Naive thymus-derived CD4-positive, alpha-beta T cell (primary cell): Measurements from ENCODE around the gene CFAP99. TPM values are rescaled to one million over a fixed set of nuclear protein-coding genes. Genes with fewer than 3 reads are reported as not detected.

Experiments used
- ATAC-seq: fragments of 150-1000 bp; cut with Tn5 transposase; 2 replicates; pipeline ENCODE4 v1.10.0; 2021; ENCODE audit warnings: mild to moderate bottlenecking, moderate library complexity
- CTCF ChIA-PET: fragments of 350-600 bp; sonication (Branson Sonifier 250); formaldehyde crosslinking; loops from one replicate; lab custom pipeline; 2021; ENCODE audit warnings: antibody characterized with exemption; lab: Charles Lee
- POLR2A ChIA-PET: fragments of 350-600 bp; sonication (Branson Sonifier 250); formaldehyde crosslinking; loops from one replicate; lab custom pipeline; 2021; ENCODE audit warnings: antibody characterized with exemption, inconsistent platforms; lab: Charles Lee
- DNase-seq, 9 donors: peaks; one replicate each; pipeline versions ENCODE4 v3.0.0 to v3.0.0-alpha.2; 2020 to 2022; ENCODE audit warnings: mixed read lengths in 1 of 9
- H3K27ac ChIP-seq: one replicate; pipeline ENCODE4 v1.7.0; 2013; ENCODE audit warnings: mild to moderate bottlenecking, low read depth, low read length, moderate library complexity
- H3K27me3 ChIP-seq, 2 donors: one replicate each; pipeline ENCODE4 v1.7.0; 2013; ENCODE audit warnings: low read length in 2 of 2, mild to moderate bottlenecking in 2 of 2, moderate library complexity in 2 of 2; ENCODE audit not compliant: control insufficient read depth in 2 of 2, insufficient read depth in 2 of 2
- H3K36me3 ChIP-seq, 3 experiments: 1 replicate in 2 of 3; 2 replicates in 1 of 3; pipeline ENCODE4 v1.7.0; 2013; ENCODE audit warnings: low read length in 3 of 3, mild to moderate bottlenecking in 3 of 3, moderate library complexity in 1 of 3; ENCODE audit not compliant: insufficient read depth in 3 of 3, control insufficient read depth in 2 of 3
- H3K4me1 ChIP-seq, 2 donors: one replicate each; pipeline ENCODE4 v1.7.0; 2013; ENCODE audit warnings: low read length in 2 of 2, mild to moderate bottlenecking in 2 of 2, moderate library complexity in 1 of 2; ENCODE audit not compliant: control insufficient read depth in 2 of 2, insufficient read depth in 2 of 2
- H3K4me3 ChIP-seq: 2 replicates; pipeline ENCODE4 v1.7.0; 2013; ENCODE audit warnings: mild to moderate bottlenecking, low read length
- H3K9me3 ChIP-seq, 3 experiments: 1 replicate in 2 of 3; 2 replicates in 1 of 3; pipeline ENCODE4 v1.7.0; 2013; ENCODE audit warnings: low read length in 3 of 3; ENCODE audit not compliant: control insufficient read depth in 2 of 3
- H3K27ac Mint-ChIP-seq, 9 donors: one replicate each; pipeline ENCODE4 v1.8.0; 2020 to 2022; ENCODE audit warnings: mixed read lengths in 9 of 9, mild to moderate bottlenecking in 8 of 9, moderate library complexity in 5 of 9, inconsistent platforms in 2 of 9
- H3K27me3 Mint-ChIP-seq, 5 donors: one replicate each; pipeline ENCODE4 v1.8.0; 2021 to 2022; ENCODE audit warnings: mixed read lengths in 5 of 5, mild to moderate bottlenecking in 1 of 5
- H3K36me3 Mint-ChIP-seq, 5 donors: one replicate each; pipeline ENCODE4 v1.8.0; 2020 to 2022; ENCODE audit warnings: mixed read lengths in 5 of 5, mild to moderate bottlenecking in 3 of 5, inconsistent platforms in 1 of 5
- H3K4me1 Mint-ChIP-seq, 7 donors: one replicate each; pipeline ENCODE4 v1.8.0; 2020 to 2022; ENCODE audit warnings: mixed read lengths in 7 of 7, mild to moderate bottlenecking in 3 of 7, inconsistent platforms in 1 of 7
- H3K4me3 Mint-ChIP-seq, 10 donors: one replicate each; pipeline ENCODE4 v1.8.0; 2020 to 2022; ENCODE audit warnings: mild to moderate bottlenecking in 10 of 10, mixed read lengths in 10 of 10, moderate library complexity in 6 of 10, inconsistent platforms in 2 of 10
- H3K9me3 Mint-ChIP-seq, 11 donors: one replicate each; pipeline ENCODE4 v1.8.0; 2020 to 2022; ENCODE audit warnings: mixed read lengths in 11 of 11, mild to moderate bottlenecking in 4 of 11, inconsistent platforms in 1 of 11, moderate library complexity in 1 of 11
- intact Hi-C, 2 donors: fragments of 100-400 bp; cut with micrococcal nuclease; formaldehyde crosslinking; loops; one replicate each; pipeline ENCODE4 v1.15.1; 2023
- polyA plus RNA-seq, 2 donors: library from polyadenylated mRNA; unstranded; fragments of 300-500 nt; fragmentation: Illumina TruSeq; gene quantifications; one replicate each; pipeline ENCODE4 v1.2.3, GENCODE V29; 2021
- total RNA-seq, 6 experiments: library from RNA in 5 of 6; stranded (reverse) in 5 of 6; gene quantifications; 1 replicate in 5 of 6; 2 replicates in 1 of 6; pipeline ENCODE4 v1.2.3 and lab custom pipeline; 2021 to 2026

CFAP99 gene
- total and polyA plus RNA-seq, 7 experiments from 2014 or later: 0.12 to 0.27 TPM; not detected in 5

DNA sequence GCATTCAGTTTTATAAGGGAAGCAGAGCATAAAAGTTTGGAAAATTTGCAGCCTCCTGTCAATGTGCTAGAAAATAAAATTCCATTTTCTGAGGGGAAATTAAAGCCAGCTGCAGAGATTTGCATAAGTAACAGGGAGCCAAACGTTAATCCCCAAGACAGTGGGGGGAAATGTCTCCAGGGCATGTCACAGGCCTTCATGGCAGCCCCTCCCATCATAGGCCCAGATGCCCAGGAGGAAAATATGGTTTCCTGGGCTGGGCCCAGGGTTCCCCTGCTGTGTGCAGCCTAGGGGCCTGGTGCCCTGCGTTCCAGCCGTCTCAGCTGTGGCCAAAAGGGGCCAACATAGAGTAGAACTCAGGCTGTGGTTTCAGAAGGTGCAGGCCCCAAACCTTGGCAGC lies 59.5 kb downstream of the CFAP99 start:
- H3K4me1 ChIP-seq: peaks cover 56 to 58% of the 10 kb centered on the region in 2 donors
- peak overlapping the region in 8 of 10 donors; percentile 12 to 79 (median 63) for H3K4me3 Mint-ChIP-seq
- H3K4me3 ChIP-seq: no peak overlapping the region
- ChIA-PET POLR2A (interaction anchor here (0.9 to 1.7 kb wide), 3 partner anchors 8 to 58 kb away, joined by 3 to 4 read pairs (median 4); partner anchors contain the start of gene FAM193A), CTCF (no interaction called here)
- no peaks in the 10 kb centered on the region for H3K9me3 ChIP-seq
- peaks cover 0 to 30% (median 10%) of the 10 kb centered on the region in 5 donors for H3K36me3 Mint-ChIP-seq
- no peak overlapping the region for H3K27ac ChIP-seq
- peaks cover 64 to 98% (median 77%) of the 10 kb centered on the region in 7 donors for H3K4me1 Mint-ChIP-seq
- no peaks in the 10 kb centered on the region for H3K36me3 ChIP-seq
- ATAC-seq: no peak
- H3K27ac Mint-ChIP-seq: peak overlapping the region in 7 of 9 donors; percentile 14 to 72 (median 22)
- no peak for DNase-seq
- intact Hi-C loops: no loop called here
- H3K27me3 Mint-ChIP-seq: no peaks in the 10 kb centered on the region
- H3K27me3 ChIP-seq: no peaks in the 10 kb centered on the region
- H3K9me3 Mint-ChIP-seq: peaks cover 0 to 2% (median 0%) of the 10 kb centered on the region in 11 donors

DNA sequence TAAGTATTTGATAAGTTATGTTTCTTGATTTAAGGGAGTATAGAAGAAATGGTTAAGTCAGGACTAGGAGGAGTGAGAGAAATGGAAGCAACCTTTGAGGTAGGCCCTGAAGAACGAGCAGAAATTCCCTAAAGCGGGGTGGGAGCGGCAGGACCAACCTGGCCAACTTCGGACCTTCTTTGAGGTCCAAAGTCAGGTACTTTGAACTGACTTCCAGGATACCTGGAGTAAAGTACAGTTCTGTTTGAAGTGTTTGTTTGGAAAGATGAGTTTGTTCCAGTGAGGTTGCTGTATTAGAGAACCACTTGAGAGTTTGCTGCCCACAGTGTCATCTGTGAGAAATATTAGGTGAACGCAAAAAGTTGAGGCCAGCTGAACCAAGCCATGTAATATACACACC lies 61.9 kb downstream of the CFAP99 start:
- intact Hi-C loops: no loop called here
- H3K27me3 ChIP-seq: no peaks in the 10 kb centered on the region
- peaks cover 73 to 74% of the 10 kb centered on the region in 2 donors for H3K4me1 ChIP-seq
- no peaks in the 10 kb centered on the region for H3K9me3 ChIP-seq
- no peak for DNase-seq
- Mint-ChIP-seq H3K27ac (peak overlapping the region in 7 of 9 donors; percentile 0 to 71 (median 27)), H3K9me3 (peaks cover 0 to 2% (median 0%) of the 10 kb centered on the region in 11 donors), H3K36me3 (peaks cover 0 to 26% (median 7%) of the 10 kb centered on the region in 5 donors), H3K4me1 (peaks cover 76 to 96% (median 90%) of the 10 kb centered on the region in 7 donors), H3K4me3 (peak overlapping the region in 9 of 10 donors; percentile 3 to 79 (median 51)), H3K27me3 (no peaks in the 10 kb centered on the region)
- no peak overlapping the region for H3K27ac ChIP-seq
- ATAC-seq: no peak
- ChIA-PET POLR2A (no interaction called here), CTCF (interaction anchor here (0.7 kb wide), 1 partner anchor 448 kb away, joined by 3 read pairs; no protein-coding TSS in a partner anchor)
- H3K36me3 ChIP-seq: no peaks in the 10 kb centered on the region
- no peak overlapping the region for H3K4me3 ChIP-seq

DNA sequence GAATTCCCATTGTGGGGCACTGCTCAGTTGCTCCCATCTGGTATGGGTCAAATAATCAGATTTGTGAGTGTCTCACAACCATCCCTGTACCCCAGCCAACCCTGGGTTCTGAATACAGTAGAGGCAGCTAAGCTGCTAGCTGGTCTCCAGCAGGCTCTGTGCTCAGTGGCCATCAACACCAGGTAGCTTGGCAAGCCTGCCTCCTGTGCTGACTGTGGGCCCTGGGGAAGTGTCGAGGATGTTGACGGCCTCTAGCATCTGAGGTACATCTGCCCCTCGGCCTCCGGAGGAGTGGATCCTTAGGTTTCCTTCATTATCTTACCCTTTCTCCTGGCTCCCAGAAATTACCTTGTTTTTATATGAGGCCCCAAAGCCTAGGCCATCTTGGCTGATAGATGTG lies 63.4 kb downstream of the CFAP99 start:
- no peaks in the 10 kb centered on the region for H3K27me3 Mint-ChIP-seq
- Histone ChIP-seq H3K27me3 (no peaks in the 10 kb centered on the region), H3K36me3 (no peaks in the 10 kb centered on the region), H3K27ac (peak overlapping the region; percentile 51), H3K4me3 (no peak overlapping the region), H3K4me1 (peaks cover 81 to 83% of the 10 kb centered on the region in 2 donors), H3K9me3 (no peaks in the 10 kb centered on the region)
- intact Hi-C loops: no loop called here
- ATAC-seq (no peak), DNase-seq (no peak)
- peaks cover 79 to 96% (median 91%) of the 10 kb centered on the region in 7 donors for H3K4me1 Mint-ChIP-seq
- H3K9me3 Mint-ChIP-seq: peaks cover 0 to 2% (median 0%) of the 10 kb centered on the region in 11 donors
- POLR2A ChIA-PET: interaction anchor here (5.1 kb wide), 1 partner anchor 13 kb away, joined by 51 read pairs; the partner anchor contains the start of gene RNF4
- peaks cover 0 to 19% (median 3%) of the 10 kb centered on the region in 5 donors for H3K36me3 Mint-ChIP-seq
- peak overlapping the region; percentile 68 to 85 (median 76) for H3K4me3 Mint-ChIP-seq
- H3K27ac Mint-ChIP-seq: peak overlapping the region; percentile 25 to 92 (median 72)
- CTCF ChIA-PET: interaction anchor here (0.5 kb wide), 1 partner anchor 247 kb away, joined by 3 read pairs; no protein-coding TSS in a partner anchor

DNA sequence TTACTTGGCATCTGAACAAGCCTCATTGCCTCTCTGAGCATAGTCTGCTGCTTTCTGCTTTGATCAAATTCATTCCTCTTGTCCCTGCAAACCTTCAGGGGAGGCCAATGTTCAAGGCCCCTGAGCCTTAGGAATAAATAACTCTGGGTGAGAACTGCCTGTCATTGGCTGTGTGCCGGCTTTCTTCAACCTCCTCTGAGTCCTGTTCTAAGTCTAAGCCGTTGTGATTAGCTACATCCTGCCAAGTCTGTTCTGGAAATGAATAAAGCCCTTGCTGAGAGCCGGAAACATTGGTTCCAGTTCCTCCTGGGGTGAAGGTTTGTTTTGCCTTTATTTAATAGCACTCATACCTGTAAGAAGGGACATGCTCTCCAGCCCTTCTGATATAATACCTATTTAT lies 63.9 kb downstream of the CFAP99 start:
- Histone ChIP-seq H3K4me3 (no peak overlapping the region), H3K4me1 (peaks cover 82 to 83% of the 10 kb centered on the region in 2 donors), H3K36me3 (no peaks in the 10 kb centered on the region), H3K27me3 (no peaks in the 10 kb centered on the region), H3K27ac (peak overlapping the region; percentile 51), H3K9me3 (no peaks in the 10 kb centered on the region)
- DNase-seq: peak in 2 of 9 donors; percentile 21 to 23
- H3K9me3 Mint-ChIP-seq: peaks cover 0 to 2% (median 0%) of the 10 kb centered on the region in 11 donors
- peak overlapping the region; percentile 32 to 92 (median 72) for H3K27ac Mint-ChIP-seq
- H3K36me3 Mint-ChIP-seq: peaks cover 0 to 19% (median under 1%) of the 10 kb centered on the region in 5 donors
- ChIA-PET POLR2A (interaction anchor here (0.6 to 5.1 kb wide), 3 partner anchors 13 to 420 kb away, joined by 3 to 51 read pairs (median 3); partner anchors contain the start of gene RNF4), CTCF (interaction anchor here (0.7 kb wide), 1 partner anchor 263 kb away, joined by 3 read pairs; no protein-coding TSS in a partner anchor)
- no peaks in the 10 kb centered on the region for H3K27me3 Mint-ChIP-seq
- peak overlapping the region; percentile 68 to 85 (median 76) for H3K4me3 Mint-ChIP-seq
- no peak for ATAC-seq
- intact Hi-C loops: no loop called here
- peaks cover 74 to 94% (median 89%) of the 10 kb centered on the region in 7 donors for H3K4me1 Mint-ChIP-seq

DNA sequence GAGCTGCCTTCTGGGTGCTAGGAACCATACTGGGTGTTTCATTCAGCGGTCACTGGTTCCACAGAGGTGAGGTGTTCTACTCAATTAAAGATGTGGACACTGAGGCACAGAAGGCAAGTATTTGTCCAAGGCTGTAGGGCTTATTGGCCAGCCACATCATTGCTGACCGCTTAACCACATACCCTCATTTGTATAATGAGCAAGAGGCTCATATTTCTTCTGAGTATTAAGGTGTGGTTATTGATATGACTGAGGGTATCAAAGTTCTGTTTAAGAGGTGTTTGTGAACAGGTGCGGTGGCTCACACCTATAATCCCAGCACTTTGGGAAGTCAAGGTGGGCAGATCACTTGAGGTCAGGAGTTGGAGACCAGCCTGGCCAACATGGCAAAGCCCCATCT lies 64.5 kb downstream of the CFAP99 start:
- H3K27ac Mint-ChIP-seq: peak overlapping the region in 6 of 9 donors; percentile 64 to 92 (median 82)
- peak overlapping the region; percentile 51 for H3K27ac ChIP-seq

DNA sequence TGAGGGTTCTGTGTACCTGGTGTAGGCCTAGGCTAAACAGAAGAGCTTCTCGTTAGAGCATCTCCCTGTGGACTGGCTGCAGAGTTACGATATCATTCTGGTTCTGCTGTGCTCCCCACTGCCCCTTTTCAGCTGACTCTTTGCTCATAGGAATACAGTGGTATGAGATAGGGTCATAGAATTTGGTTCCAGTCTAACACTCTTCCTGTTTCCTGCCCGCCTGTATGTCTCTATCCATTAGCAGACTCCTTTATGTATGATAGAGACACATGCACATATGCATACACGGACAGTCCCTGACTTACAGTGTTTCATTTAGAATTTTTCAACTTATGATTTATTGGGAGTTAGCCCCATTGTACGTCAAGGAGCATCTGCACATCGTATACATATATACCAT lies 65.4 kb downstream of the CFAP99 start:
- CTCF ChIA-PET: no interaction called here
- Mint-ChIP-seq H3K27me3 (no peaks in the 10 kb centered on the region), H3K4me1 (peaks cover 68 to 88% (median 82%) of the 10 kb centered on the region in 7 donors), H3K27ac (peak overlapping the region in 8 of 9 donors; percentile 26 to 90 (median 78)), H3K4me3 (peak overlapping the region; percentile 67 to 91 (median 84)), H3K36me3 (peaks cover 0 to 15% (median 0%) of the 10 kb centered on the region in 5 donors), H3K9me3 (peaks cover 0 to 2% (median 0%) of the 10 kb centered on the region in 11 donors)
- DNase-seq (no peak), ATAC-seq (no peak)
- peaks cover 0 to 4% (median 0%) of the 10 kb centered on the region in 3 experiments for H3K36me3 ChIP-seq
- H3K27ac ChIP-seq: peak overlapping the region; percentile 55
- POLR2A ChIA-PET: interaction anchor here (0.6 to 5.1 kb wide), 4 partner anchors 11 to 183 kb away, joined by 3 to 51 read pairs (median 6); partner anchors contain the start of genes FAM193A and RNF4
- no peaks in the 10 kb centered on the region for H3K27me3 ChIP-seq
- H3K4me1 ChIP-seq: peaks cover 71 to 73% of the 10 kb centered on the region in 2 donors
- no peak overlapping the region for H3K4me3 ChIP-seq
- no peaks in the 10 kb centered on the region for H3K9me3 ChIP-seq
- intact Hi-C loops: no loop called here

More for the DNA sequence above, 64.5 kb downstream of the CFAP99 start:
- Mint-ChIP-seq H3K36me3 (peaks cover 0 to 19% (median 0%) of the 10 kb centered on the region in 5 donors), H3K9me3 (peaks cover 0 to 2% (median 0%) of the 10 kb centered on the region in 11 donors), H3K4me3 (peak overlapping the region in 8 of 10 donors; percentile 23 to 85 (median 76)), H3K4me1 (peaks cover 73 to 94% (median 89%) of the 10 kb centered on the region in 7 donors), H3K27me3 (no peaks in the 10 kb centered on the region)
- Histone ChIP-seq H3K27me3 (no peaks in the 10 kb centered on the region), H3K4me3 (no peak overlapping the region), H3K9me3 (no peaks in the 10 kb centered on the region), H3K36me3 (no peaks in the 10 kb centered on the region), H3K4me1 (peaks cover 80 to 81% of the 10 kb centered on the region in 2 donors)
- ChIA-PET CTCF (interaction anchor here (0.7 kb wide), 1 partner anchor 263 kb away, joined by 3 read pairs; no protein-coding TSS in a partner anchor), POLR2A (interaction anchor here (0.6 to 5.1 kb wide), 3 partner anchors 14 to 420 kb away, joined by 3 to 51 read pairs (median 3); partner anchors contain the start of gene RNF4)
- intact Hi-C loops: no loop called here
- DNase-seq (no peak), ATAC-seq (no peak)
